Stomach (tissue), 4 donors: Measurements from ENCODE around the gene SH3BP4.

Experiments used
- CTCF ChIP-seq, 7 experiments: fragments of 450-650 bp in 4 of 7; fragments of 200-600 bp in 3 of 7; sonication (generic) in 3 of 7; IDR thresholded peaks; one replicate each; pipeline ENCODE4 v1.5.1; 2016 to 2019; ENCODE audit warnings: antibody characterized with exemption in 7 of 7, control low read depth in 2 of 7, mild to moderate bottlenecking in 1 of 7
- EP300 ChIP-seq: sonication (generic); formaldehyde crosslinking; IDR thresholded peaks from one replicate; pipeline ENCODE4 v1.6.1; 2017; ENCODE audit warnings: antibody characterized with exemption
- POLR2A ChIP-seq, 4 donors: fragments of 450-650 bp; IDR thresholded peaks; one replicate each; pipeline ENCODE4 v1.6.1; 2016; ENCODE audit warnings: antibody characterized with exemption in 4 of 4, control low read depth in 2 of 4, mild to moderate bottlenecking in 1 of 4, moderate library complexity in 1 of 4
- POLR2AphosphoS5 ChIP-seq, 3 donors: sonication (generic); formaldehyde crosslinking; IDR thresholded peaks; one replicate each; pipeline ENCODE4 v1.6.1; 2016; ENCODE audit warnings: antibody characterized with exemption in 3 of 3

DNA sequence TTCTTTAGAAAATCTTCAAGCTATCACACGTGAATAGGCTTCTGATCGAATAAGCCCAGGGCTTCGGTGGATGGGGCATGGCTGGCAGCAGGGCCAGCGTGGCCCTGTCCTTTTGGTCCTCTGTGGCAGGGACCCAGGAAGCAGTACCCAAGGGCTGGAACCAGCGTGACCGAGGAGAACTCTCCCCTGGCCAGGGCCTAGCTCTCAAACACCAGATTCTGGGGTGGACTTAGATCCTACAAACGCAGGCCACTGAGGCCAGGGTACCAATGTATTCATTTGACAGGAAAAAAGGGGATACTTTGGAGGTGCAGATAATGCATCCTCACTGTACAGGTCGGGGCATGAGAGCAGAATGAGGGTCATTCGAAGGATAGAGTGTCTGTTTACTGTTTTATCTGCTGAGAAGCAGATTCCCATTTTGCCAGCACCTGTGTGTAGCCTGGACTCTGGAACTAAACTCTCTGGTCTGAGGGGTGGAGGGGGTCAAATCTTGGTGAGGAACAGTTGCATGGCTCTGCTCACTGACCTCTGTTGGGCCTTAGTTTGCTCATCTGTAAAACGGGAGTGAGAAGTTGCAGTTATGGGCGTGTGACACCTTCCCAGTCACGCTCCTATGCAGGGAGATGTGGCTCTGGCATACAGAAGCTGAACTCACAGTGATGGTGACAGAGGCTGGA, 51.4 kb downstream of the SH3BP4 start:
- no peak for TF ChIP-seq CTCF (IDR thresholded peaks at IDR 0.05)
- TF ChIP-seq EP300, result no peak
- TF ChIP-seq POLR2A (IDR thresholded peaks at IDR 0.05), result no peak
- TF ChIP-seq POLR2AphosphoS5 (IDR thresholded peaks at IDR 0.05), result no peak
